HepG2 (cell line): Measurements from ENCODE around the gene MED22. TPM values are rescaled to one million over a fixed set of nuclear protein-coding genes. Genes with fewer than 3 reads are reported as not detected.

ENCODE experiments used
- ATAC-seq: fragments of 200-7000 bp; cut with Tn5 transposase; 3 replicates; pipeline ENCODE4 v1.9.1; 2020; ENCODE audit warnings: mild to moderate bottlenecking, moderate library complexity
- BruUV-seq: library from RNA; stranded (reverse); fragments of 400-500 nt; replicated peaks from 2 replicates; lab custom pipeline; 2021; lab: Mats Ljungman, UMichigan
- CTCF ChIA-PET: fragments of 300-600 bp; formaldehyde crosslinking; extraction: SDS; loops from one replicate; lab custom pipeline; 2021; ENCODE audit warnings: low total read pairs, inconsistent platforms, low intra/inter-chr PET ratio; lab: Yijun Ruan, JAX
- POLR2A ChIA-PET: fragments of 350-600 bp; sonication (Branson Sonifier 250); formaldehyde crosslinking; loops from one replicate; lab custom pipeline; 2020; ENCODE audit warnings: antibody characterized with exemption, inconsistent platforms; lab: Yijun Ruan, JAX
- DNase-seq: peaks from one replicate; pipeline ENCODE4 v3.0.0-alpha.2; 2015; ENCODE audit warnings: low spot score
- FAIRE-seq: peaks from 3 replicates; lab custom pipeline; 2011; peaks lifted over from hg19 to GRCh38; lab: Jason Lieb, UNC
- H2AFZ ChIP-seq: one replicate; pipeline ENCODE4 v1.6.1; 2011; ENCODE audit warnings: low read length, inconsistent platforms
- H3K27ac ChIP-seq: fragments of 300-600 bp; 3 replicates; pipeline ENCODE4 v1.8.0; 2011; ENCODE audit warnings: mixed run types, mild to moderate bottlenecking, mixed read lengths, low read length, inconsistent platforms; ENCODE audit not compliant: insufficient read depth; ENCODE audit errors: extremely low read length
- H3K27me3 ChIP-seq, 2 experiments: fragments of 200-600 bp in 1 of 2; 2 replicates in 1 of 2; 3 replicates in 1 of 2; pipeline versions ENCODE4 v1.6.0 to v1.8.0; 2011; ENCODE audit warnings: low read length in 2 of 2, mild to moderate bottlenecking in 2 of 2, moderate library complexity in 2 of 2, inconsistent platforms in 1 of 2; ENCODE audit not compliant: insufficient read depth in 2 of 2, control insufficient read depth in 1 of 2
- H3K36me3 ChIP-seq, 2 experiments: fragments of 200-600 bp in 1 of 2; replicated peaks in 1 of 2; 2 replicates in 1 of 2; 3 replicates in 1 of 2; pipeline versions ENCODE4 v1.5.1 to v1.8.0; 2011; ENCODE audit warnings: low read length in 2 of 2, inconsistent platforms in 1 of 2; ENCODE audit not compliant: insufficient read depth in 2 of 2, control insufficient read depth in 1 of 2
- H3K4me1 ChIP-seq: 2 replicates; pipeline ENCODE4 v1.5.1; 2012; ENCODE audit warnings: low read length, inconsistent platforms; ENCODE audit not compliant: insufficient read depth
- H3K4me2 ChIP-seq: 2 replicates; pipeline ENCODE4 v1.6.0; 2011; ENCODE audit warnings: low read depth, low read length, inconsistent platforms
- H3K4me3 ChIP-seq, 3 experiments: fragments of 200-600 bp in 1 of 3; sonication (generic), shearing (Covaris generic) in 1 of 3; replicated peaks in 1 of 3; 2 replicates each; pipeline ENCODE4 v1.5.1; 2011 to 2016; ENCODE audit warnings: low read length in 3 of 3, inconsistent platforms in 2 of 3, low read depth in 2 of 3, mild to moderate bottlenecking in 2 of 3, control low read depth in 1 of 3, mixed read lengths in 1 of 3; ENCODE audit not compliant: insufficient read depth in 1 of 3
- H3K79me2 ChIP-seq: one replicate; pipeline ENCODE4 v1.6.1; 2011; ENCODE audit warnings: low read length, inconsistent platforms; ENCODE audit not compliant: insufficient read depth
- H3K9ac ChIP-seq: 2 replicates; pipeline ENCODE4 v1.6.0; 2011; ENCODE audit warnings: mild to moderate bottlenecking, low read depth, low read length, inconsistent platforms; ENCODE audit not compliant: insufficient read depth
- H3K9me3 ChIP-seq: 2 replicates; pipeline ENCODE4 v1.5.1; 2012; ENCODE audit warnings: mild to moderate bottlenecking, low read length
- H4K20me1 ChIP-seq: 2 replicates; pipeline ENCODE4 v1.6.0; 2011; ENCODE audit warnings: inconsistent platforms, mild to moderate bottlenecking, low read length, moderate library complexity; ENCODE audit not compliant: insufficient read depth
- GABPB1 ChIP-seq: IDR thresholded peaks from 2 replicates; pipeline ENCODE4 v1.6.1; 2016; ENCODE audit warnings: mild to moderate bottlenecking, missing genetic modification reagents, moderate library complexity, missing compliant biosample characterization
- HNF4G ChIP-seq, 2 experiments: sonication (generic) in 1 of 2; formaldehyde crosslinking in 1 of 2; IDR thresholded peaks; 2 replicates each; pipeline versions ENCODE4 v1.4.0 to v1.6.1; 2011 to 2020; ENCODE audit warnings: borderline replicate concordance in 2 of 2, low read depth in 2 of 2, mild to moderate bottlenecking in 2 of 2, low read length in 1 of 2, missing genetic modification reagents in 1 of 2, moderate library complexity in 1 of 2
- RARG ChIP-seq: sonication (generic); formaldehyde crosslinking; IDR thresholded peaks from 2 replicates; pipeline ENCODE4 v1.4.0; 2020; ENCODE audit warnings: low read depth, mild to moderate bottlenecking, missing genetic modification reagents
- WGBS: methylation state at CpG from one replicate; pipeline ENCODE4 v1.1.6; 2017; ENCODE audit warnings: low lambda C conversion rate; 5-methylcytosine and 5-hydroxymethylcytosine counted together
- in situ Hi-C: cut with HindIII; loops from 2 replicates; pipeline ENCODE4 v1.10.0; 2017; ENCODE audit warnings: low pct_unique_long_range_greater_than_20kb; ENCODE audit not compliant: extremely low pct_ligation_motif_present
- intact Hi-C: fragments of 100-400 bp; cut with micrococcal nuclease; formaldehyde crosslinking; loops from one replicate; pipeline ENCODE4 v1.10.0; 2022; ENCODE audit not compliant: unreplicated experiment
- polyA plus RNA-seq, 8 experiments: library from polyadenylated mRNA; depleted of rRNA in 3 of 8; stranded (reverse) in 7 of 8; unstranded in 1 of 8; fragments of >200 nt; fragmentation: Illumina TruSeq in 4 of 8; extraction: Trizol in 4 of 8; gene quantifications; 2 replicates each; pipeline versions ENCODE4 v1.2.1 to v1.2.3, GENCODE V29; 2011 to 2016; ENCODE audit warnings: low read depth in 4 of 8, missing spikeins in 1 of 8, mixed read lengths in 1 of 8; ENCODE audit not compliant: insufficient read depth in 1 of 8
- total RNA-seq, 5 experiments: library from RNA; depleted of rRNA; stranded (reverse); fragments of >200 nt; fragmentation: Illumina TruSeq; extraction: Trizol; gene quantifications; 2 replicates each; pipeline ENCODE4 v1.2.3, GENCODE V29; 2016; ENCODE audit warnings: low read depth in 1 of 5
- TF ChIP-seq, protein P1 (sequence below): sonication (generic); formaldehyde crosslinking; IDR thresholded peaks from 2 replicates; pipeline ENCODE4 v1.8.1; 2022; ENCODE audit warnings: low read depth, mild to moderate bottlenecking, missing genetic modification reagents

Gene MED22
- total and polyA plus RNA-seq, 2 of the 13 experiments (the other 11 are each of a cell fraction or from before 2014, with no cell fraction given) = 15.8 to 22.1 TPM

DNA sequence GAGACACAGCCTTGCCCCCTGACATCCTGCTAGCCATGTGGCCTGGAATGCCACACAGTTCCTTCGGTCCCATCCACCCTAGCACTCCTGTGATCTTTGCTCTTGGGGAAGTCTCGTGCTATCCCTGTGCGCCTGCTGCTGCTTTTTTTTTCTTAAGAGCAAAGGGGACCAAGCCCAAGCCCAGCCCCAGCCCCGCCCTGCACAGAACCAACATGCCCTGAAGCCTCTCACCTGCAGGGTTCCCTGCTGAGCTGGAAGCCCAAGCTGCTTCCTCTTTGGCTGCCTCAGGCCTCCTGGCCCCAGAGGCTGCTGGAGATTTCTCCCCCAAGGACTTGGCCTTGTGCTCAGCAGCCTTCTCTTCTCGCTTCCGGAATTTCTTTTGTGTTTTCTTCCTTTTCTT lies 13.8 kb downstream of the MED22 start:
- Histone ChIP-seq H3K27ac (no peak overlapping the region), H4K20me1 (0 out of 2 replicates have a peak, but pooled peaks cover 7% of the 10 kb centered on the region), H3K4me1 (peaks cover 22% of the 10 kb centered on the region), H3K27me3 (no peaks in the 10 kb centered on the region; a peak in 1 of 5 replicates), H3K36me3 (peaks cover 18 to 41% of the 10 kb centered on the region in 2 experiments; a peak in 4 of 5 replicates), H3K4me3 (peak overlapping the region in 2 of 3 experiments; percentile 82 to 91; a peak in 3 of 6 replicates), H3K79me2 (peaks cover 26% of the 10 kb centered on the region), H3K4me2 (peak overlapping the region; percentile 85), H3K9me3 (no peaks in the 10 kb centered on the region), H3K9ac (no peak overlapping the region; the same call in 1 of the 2 replicates), H2AFZ (no peak overlapping the region)
- in situ Hi-C loops = loop anchor here (5.0 kb wide), 1 partner anchor 147 kb away; no protein-coding TSS in a partner anchor
- ChIA-PET CTCF (no interaction called here), POLR2A (interaction anchor here (0.7 kb wide), 1 partner anchor 1060 kb away, joined by 3 read pairs; no protein-coding TSS in a partner anchor)
- TF ChIP-seq, protein P1, sequence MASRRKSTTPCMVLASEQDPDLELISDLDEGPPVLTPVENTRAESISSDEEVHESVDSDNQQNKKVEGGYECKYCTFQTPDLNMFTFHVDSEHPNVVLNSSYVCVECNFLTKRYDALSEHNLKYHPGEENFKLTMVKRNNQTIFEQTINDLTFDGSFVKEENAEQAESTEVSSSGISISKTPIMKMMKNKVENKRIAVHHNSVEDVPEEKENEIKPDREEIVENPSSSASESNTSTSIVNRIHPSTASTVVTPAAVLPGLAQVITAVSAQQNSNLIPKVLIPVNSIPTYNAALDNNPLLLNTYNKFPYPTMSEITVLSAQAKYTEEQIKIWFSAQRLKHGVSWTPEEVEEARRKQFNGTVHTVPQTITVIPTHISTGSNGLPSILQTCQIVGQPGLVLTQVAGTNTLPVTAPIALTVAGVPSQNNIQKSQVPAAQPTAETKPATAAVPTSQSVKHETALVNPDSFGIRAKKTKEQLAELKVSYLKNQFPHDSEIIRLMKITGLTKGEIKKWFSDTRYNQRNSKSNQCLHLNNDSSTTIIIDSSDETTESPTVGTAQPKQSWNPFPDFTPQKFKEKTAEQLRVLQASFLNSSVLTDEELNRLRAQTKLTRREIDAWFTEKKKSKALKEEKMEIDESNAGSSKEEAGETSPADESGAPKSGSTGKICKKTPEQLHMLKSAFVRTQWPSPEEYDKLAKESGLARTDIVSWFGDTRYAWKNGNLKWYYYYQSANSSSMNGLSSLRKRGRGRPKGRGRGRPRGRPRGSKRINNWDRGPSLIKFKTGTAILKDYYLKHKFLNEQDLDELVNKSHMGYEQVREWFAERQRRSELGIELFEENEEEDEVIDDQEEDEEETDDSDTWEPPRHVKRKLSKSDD (CRISPR knock-in tag) = no peak
- TF ChIP-seq HNF4G (IDR thresholded peaks at IDR 0.05; ENCODE audit: borderline replicate concordance, low read depth, low read length) (no peak), HNF4G (CRISPR knock-in tag; IDR thresholded peaks at IDR 0.05; ENCODE audit: borderline replicate concordance, low read depth) (no peak), RARG (CRISPR knock-in tag) (no peak), GABPB1 (CRISPR knock-in tag) (no peak)
- DNase-seq = no peak
- WGBS = 89% methylated on average over 5 of the region's 6 CpGs
- no TSS peak for BruUV-seq
- intact Hi-C loops = no loop called here
- ATAC-seq = no peak
- FAIRE-seq = no peak
